Measurements from ENCODE around the gene VSTM2L.
A peak's percentile ranks its signal among the peaks of the same experiment; 100 is the strongest.

DNA sequence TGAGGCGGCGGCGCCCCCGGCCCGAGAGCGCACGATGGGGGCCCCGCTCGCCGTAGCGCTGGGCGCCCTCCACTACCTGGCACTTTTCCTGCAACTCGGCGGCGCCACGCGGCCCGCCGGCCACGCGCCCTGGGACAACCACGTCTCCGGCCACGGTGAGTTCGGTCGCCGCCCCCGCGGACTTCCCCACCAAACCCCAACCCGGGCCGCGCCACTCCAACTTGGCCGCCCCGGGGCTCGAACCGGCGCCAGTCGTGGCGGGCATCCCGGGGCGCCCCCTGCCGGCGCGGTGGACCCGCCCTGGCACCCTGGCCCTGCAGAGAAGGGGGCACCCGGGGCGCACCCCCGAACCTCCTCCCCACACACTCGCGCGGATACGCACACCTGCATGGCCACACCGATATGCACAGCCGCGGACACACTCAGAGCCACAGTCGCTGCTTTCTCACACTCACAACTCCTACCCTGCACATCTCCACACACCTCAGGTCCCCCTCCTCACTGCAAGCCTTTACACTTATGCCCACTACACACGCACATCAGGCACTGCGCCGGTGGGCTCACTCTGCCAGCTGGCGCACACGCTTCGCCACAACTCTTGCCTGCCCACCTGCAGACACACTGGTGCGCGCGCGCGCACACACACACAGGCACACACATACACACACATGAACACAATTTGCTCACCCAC, 535 bp downstream of the VSTM2L start:
- peak in 2 of 3 experiments; percentile 44 to 56 for TF ChIP-seq CTCF (optimal IDR thresholded peaks at IDR 0.05 in 1 of 3, IDR thresholded peaks at IDR 0.05 in 1 of 3, conservative IDR thresholded peaks at IDR 0.05 in 1 of 3; ENCODE audit: extremely low read depth in 1 of 3, insufficient read depth in 2 of 3, low read length in 3 of 3)
- peak; percentile 81 for TF ChIP-seq EZH2 (IDR thresholded peaks at IDR 0.05; ENCODE audit: low read length)
